Erythroblast (primary cell): ENCODE measurements around the gene MTRF1.

ENCODE experiments used
- GATA1 ChIP-seq: IDR thresholded peaks from 2 replicates; pipeline ENCODE4 v1.6.1; 2011; ENCODE audit warnings: low read depth, mild to moderate bottlenecking, control low read depth, low read length, moderate library complexity
- POLR2A ChIP-seq: IDR thresholded peaks from 2 replicates; pipeline ENCODE4 v1.6.1; 2011; ENCODE audit warnings: mild to moderate bottlenecking, low read length

DNA sequence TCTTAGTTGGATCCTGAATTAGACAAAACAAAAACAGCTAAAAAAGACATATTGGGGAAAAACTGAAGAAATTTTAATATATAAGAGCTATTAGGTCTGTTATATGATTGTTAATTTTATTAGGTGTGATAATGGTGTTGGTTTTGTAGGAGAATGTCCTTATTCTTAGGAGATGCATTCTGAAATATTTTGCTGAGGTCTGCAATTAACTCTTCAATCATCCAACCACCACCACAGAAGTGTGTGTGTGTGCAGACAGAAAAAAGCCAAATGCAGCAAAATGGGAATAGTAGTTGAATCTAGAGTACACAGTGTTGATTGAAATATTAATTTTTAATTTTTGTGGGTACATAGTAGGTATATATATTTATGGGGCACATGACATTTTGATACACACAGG is 56.9 kb downstream of the MTRF1 start:
- TF ChIP-seq POLR2A (no peak), GATA1 (no peak)
